ENCODE results near the gene OR51S1.
"Not testable (repeated sequence)": the region's sequence is repeated elsewhere in the genome, so short reads cannot be mapped to it uniquely, and the experiment has no call there.

The OR51S1 gene

DNA sequence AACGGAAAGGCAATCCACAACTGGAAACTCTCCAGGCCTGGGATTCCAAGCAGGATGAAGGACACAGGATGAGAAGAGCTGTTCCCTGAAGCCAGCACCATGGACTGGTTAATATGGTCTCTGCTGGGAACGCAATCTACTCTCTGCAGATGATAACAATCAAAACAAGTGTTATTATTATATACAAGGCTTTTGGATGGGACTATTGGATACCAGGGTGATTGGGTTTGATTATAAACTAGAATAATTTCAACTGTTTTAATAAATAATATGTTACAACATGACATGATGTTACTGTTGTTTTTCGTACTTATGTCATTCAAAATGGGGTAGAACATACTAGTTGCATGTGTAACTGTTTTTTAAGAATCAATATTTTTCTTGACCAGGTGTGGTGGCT lies 44.7 kb downstream of the OR51S1 start, which contains the start of gene OR52R1:
Gene OR52R1, minus strand, starts transcription at position 101 of the 400 bp plus-strand sequence. Its CDS starts 0 bp downstream, at position 101.
- no peak for DNase-seq (ENCODE audit: low spot score)

DNA sequence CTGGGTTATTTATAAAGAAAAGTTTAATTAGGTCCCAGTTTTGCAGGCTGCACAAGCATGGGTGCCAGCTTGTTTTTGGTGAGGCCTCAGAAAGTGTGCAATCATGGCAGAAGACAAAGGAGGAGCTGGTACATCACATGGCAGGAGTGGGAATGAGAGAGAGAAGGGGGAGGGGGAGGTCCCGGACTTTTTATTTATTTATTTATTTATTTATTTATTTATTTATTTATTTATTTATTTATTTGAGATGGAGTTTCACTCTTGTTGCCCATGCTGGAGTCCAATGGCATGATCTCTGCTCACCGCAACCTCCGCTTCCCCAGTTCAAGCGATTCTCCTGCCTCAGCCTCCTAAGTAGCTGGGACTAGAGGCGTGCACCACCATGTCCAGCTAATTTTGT lies 47.7 kb downstream of the OR51S1 start:
- DNase-seq (ENCODE audit: low spot score), result not testable (repeated sequence)

GRCh38 chr11:4798427-4799183 lies 50.4 kb downstream of the OR51S1 start:
- DNase-seq (ENCODE audit: low spot score), result no peak

All from germinal center (tissue), 1 donor.